Colonic mucosa (tissue), 4 donors: Measurements from ENCODE around the gene ADAMTS18. TPM values are rescaled to one million over a fixed set of nuclear protein-coding genes. Genes with fewer than 3 reads are reported as not detected.

Experiments used
- DNase-seq: peaks from one replicate; pipeline ENCODE4 v3.0.0-alpha.2; 2020
- H3K27ac ChIP-seq: fragments of 200-600 bp; one replicate; pipeline ENCODE4 v1.8.0; 2021
- H3K27me3 ChIP-seq: fragments of 200-600 bp; one replicate; pipeline ENCODE4 v1.8.0; 2021
- H3K36me3 ChIP-seq: fragments of 200-600 bp; one replicate; pipeline ENCODE4 v1.8.0; 2021
- H3K4me1 ChIP-seq: fragments of 200-600 bp; one replicate; pipeline ENCODE4 v1.8.0; 2021; ENCODE audit warnings: mild to moderate bottlenecking
- H3K4me3 ChIP-seq: fragments of 200-600 bp; one replicate; pipeline ENCODE4 v1.8.0; 2021
- H3K9ac ChIP-seq, 2 donors: one replicate each; pipeline ENCODE4 v1.7.0; 2013; ENCODE audit warnings: control low read depth in 2 of 2, low read depth in 2 of 2, low read length in 2 of 2
- H3K9me3 ChIP-seq: fragments of 200-600 bp; one replicate; pipeline ENCODE4 v1.8.0; 2021
- CTCF ChIP-seq: fragments of 200-600 bp; IDR thresholded peaks from one replicate; pipeline ENCODE4 v1.8.0; 2022; ENCODE audit warnings: antibody characterized with exemption, mild to moderate bottlenecking
- intact Hi-C: fragments of 100-400 bp; cut with DNase I; formaldehyde crosslinking; loops from one replicate; pipeline ENCODE4 v1.14.1; 2022
- total RNA-seq, 2 donors: library from RNA; stranded (reverse); fragmentation: NEBNext Ultra II Directional in 1 of 2; extraction: Animal tissue kit (Norgen Biotek cat#: 25700) in 1 of 2; gene quantifications; one replicate each; pipeline ENCODE4 v1.2.1, GENCODE V29; 2021
- donor health status: healthy.
- donor health status: DM: no; HTN: no; CAD: no.
- donor health status: DM: no; HTN: no; CAD: no.

Gene ADAMTS18
- total RNA-seq, 2 donors from 2014 or later, result 0.05 to 0.29 TPM

- Histone ChIP-seq H3K4me1 (no peaks in the 10 kb centered on the region), H3K9me3 (no peaks in the 10 kb centered on the region), H3K27me3 (no peaks in the 10 kb centered on the region), H3K27ac (no peak overlapping the region), H3K9ac (no peak overlapping the region), H3K36me3 (no peaks in the 10 kb centered on the region), H3K4me3 (no peak overlapping the region)
- no peak for DNase-seq
- TF ChIP-seq CTCF, result no peak
- intact Hi-C loops, result no loop called here
These were observed 107.1 kb downstream of the ADAMTS18 start for GRCh38 chr16:77327717-77328116.

- no peak overlapping the region for H3K9ac ChIP-seq
- no peak for DNase-seq
- no peaks in the 10 kb centered on the region for H3K36me3 ChIP-seq
- intact Hi-C loops, result no loop called here
- no peak for TF ChIP-seq CTCF
- no peaks in the 10 kb centered on the region for H3K9me3 ChIP-seq
- no peak overlapping the region for H3K4me3 ChIP-seq
- no peak overlapping the region for H3K27ac ChIP-seq
- H3K4me1 ChIP-seq, result no peaks in the 10 kb centered on the region
- H3K27me3 ChIP-seq, result no peaks in the 10 kb centered on the region
These were observed 110.1 kb downstream of the ADAMTS18 start for GRCh38 chr16:77324729-77325128.

GRCh38 chr16:77323695-77324094 lies 111.1 kb downstream of the ADAMTS18 start:
- Histone ChIP-seq H3K4me3 (no peak overlapping the region), H3K4me1 (no peaks in the 10 kb centered on the region), H3K27ac (no peak overlapping the region), H3K27me3 (no peaks in the 10 kb centered on the region), H3K9ac (no peak overlapping the region), H3K36me3 (no peaks in the 10 kb centered on the region), H3K9me3 (no peaks in the 10 kb centered on the region)
- DNase-seq, result no peak
- no peak for TF ChIP-seq CTCF
- intact Hi-C loops, result no loop called here

- DNase-seq, result no peak
- H3K36me3 ChIP-seq, result no peaks in the 10 kb centered on the region
- H3K9ac ChIP-seq, result no peak overlapping the region
- intact Hi-C loops, result no loop called here
- H3K27me3 ChIP-seq, result no peaks in the 10 kb centered on the region
- no peaks in the 10 kb centered on the region for H3K4me1 ChIP-seq
- H3K27ac ChIP-seq, result no peak overlapping the region
- no peak overlapping the region for H3K4me3 ChIP-seq
- no peaks in the 10 kb centered on the region for H3K9me3 ChIP-seq
- no peak for TF ChIP-seq CTCF
These were observed 112.1 kb downstream of the ADAMTS18 start for GRCh38 chr16:77322757-77323156.

GRCh38 chr16:77317059-77317458 lies 117.8 kb downstream of the ADAMTS18 start:
- DNase-seq, result no peak
- Histone ChIP-seq H3K4me3 (no peak overlapping the region), H3K4me1 (no peaks in the 10 kb centered on the region), H3K9me3 (no peaks in the 10 kb centered on the region), H3K36me3 (no peaks in the 10 kb centered on the region), H3K9ac (no peak overlapping the region), H3K27ac (no peak overlapping the region), H3K27me3 (no peaks in the 10 kb centered on the region)
- no peak for TF ChIP-seq CTCF
- intact Hi-C loops, result no loop called here

GRCh38 chr16:77310877-77311276 lies 124.0 kb downstream of the ADAMTS18 start:
- Histone ChIP-seq H3K4me3 (no peak overlapping the region), H3K27me3 (peaks cover 6% of the 10 kb centered on the region), H3K9ac (no peak overlapping the region), H3K27ac (no peak overlapping the region), H3K9me3 (no peaks in the 10 kb centered on the region), H3K36me3 (no peaks in the 10 kb centered on the region), H3K4me1 (no peaks in the 10 kb centered on the region)
- intact Hi-C loops, result no loop called here
- no peak for TF ChIP-seq CTCF
- DNase-seq, result no peak
